ENCODE data around the gene MXD4.

- no peak for TF ChIP-seq ZNF146 (CRISPR knock-in tag; IDR thresholded peaks at IDR 0.05; ENCODE audit: unreplicated experiment)
- TF ChIP-seq, protein P1, sequence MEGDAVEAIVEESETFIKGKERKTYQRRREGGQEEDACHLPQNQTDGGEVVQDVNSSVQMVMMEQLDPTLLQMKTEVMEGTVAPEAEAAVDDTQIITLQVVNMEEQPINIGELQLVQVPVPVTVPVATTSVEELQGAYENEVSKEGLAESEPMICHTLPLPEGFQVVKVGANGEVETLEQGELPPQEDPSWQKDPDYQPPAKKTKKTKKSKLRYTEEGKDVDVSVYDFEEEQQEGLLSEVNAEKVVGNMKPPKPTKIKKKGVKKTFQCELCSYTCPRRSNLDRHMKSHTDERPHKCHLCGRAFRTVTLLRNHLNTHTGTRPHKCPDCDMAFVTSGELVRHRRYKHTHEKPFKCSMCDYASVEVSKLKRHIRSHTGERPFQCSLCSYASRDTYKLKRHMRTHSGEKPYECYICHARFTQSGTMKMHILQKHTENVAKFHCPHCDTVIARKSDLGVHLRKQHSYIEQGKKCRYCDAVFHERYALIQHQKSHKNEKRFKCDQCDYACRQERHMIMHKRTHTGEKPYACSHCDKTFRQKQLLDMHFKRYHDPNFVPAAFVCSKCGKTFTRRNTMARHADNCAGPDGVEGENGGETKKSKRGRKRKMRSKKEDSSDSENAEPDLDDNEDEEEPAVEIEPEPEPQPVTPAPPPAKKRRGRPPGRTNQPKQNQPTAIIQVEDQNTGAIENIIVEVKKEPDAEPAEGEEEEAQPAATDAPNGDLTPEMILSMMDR (IDR thresholded peaks at IDR 0.05 in 2 of 3, conservative IDR thresholded peaks at IDR 0.05 in 1 of 3; ENCODE audit: insufficient read depth in 2 of 3, low read depth in 1 of 3, low read length in 3 of 3), result no peak
- no peak for TF ChIP-seq JUN (IDR thresholded peaks at IDR 0.05; ENCODE audit: borderline replicate concordance, low read depth, low read length)
- no peak for TF ChIP-seq JUN (CRISPR knock-in tag; IDR thresholded peaks at IDR 0.05; ENCODE audit: borderline replicate concordance)
Measured at GRCh38 chr4:2267320-2267811, 5.5 kb upstream of the MXD4 start.

All from K562 (cell line).